ENCODE results near the gene ADAMTSL5.
A peak's percentile ranks its signal among the peaks of the same experiment; 100 is the strongest.
"Not testable (repeated sequence)": the region's sequence is repeated elsewhere in the genome, so short reads cannot be mapped to it uniquely, and the experiment has no call there.

Gene ADAMTSL5

GRCh38 chr19:1511318-1512317 is 1.2 kb downstream of the ADAMTSL5 start:
- DNase-seq, result no peak

GRCh38 chr19:1510807-1511206 is 2.0 kb downstream of the ADAMTSL5 start:
- DNase-seq, result no peak

GRCh38 chr19:1510442-1510806 is 2.4 kb downstream of the ADAMTSL5 start:
- DNase-seq, result no peak

DNA sequence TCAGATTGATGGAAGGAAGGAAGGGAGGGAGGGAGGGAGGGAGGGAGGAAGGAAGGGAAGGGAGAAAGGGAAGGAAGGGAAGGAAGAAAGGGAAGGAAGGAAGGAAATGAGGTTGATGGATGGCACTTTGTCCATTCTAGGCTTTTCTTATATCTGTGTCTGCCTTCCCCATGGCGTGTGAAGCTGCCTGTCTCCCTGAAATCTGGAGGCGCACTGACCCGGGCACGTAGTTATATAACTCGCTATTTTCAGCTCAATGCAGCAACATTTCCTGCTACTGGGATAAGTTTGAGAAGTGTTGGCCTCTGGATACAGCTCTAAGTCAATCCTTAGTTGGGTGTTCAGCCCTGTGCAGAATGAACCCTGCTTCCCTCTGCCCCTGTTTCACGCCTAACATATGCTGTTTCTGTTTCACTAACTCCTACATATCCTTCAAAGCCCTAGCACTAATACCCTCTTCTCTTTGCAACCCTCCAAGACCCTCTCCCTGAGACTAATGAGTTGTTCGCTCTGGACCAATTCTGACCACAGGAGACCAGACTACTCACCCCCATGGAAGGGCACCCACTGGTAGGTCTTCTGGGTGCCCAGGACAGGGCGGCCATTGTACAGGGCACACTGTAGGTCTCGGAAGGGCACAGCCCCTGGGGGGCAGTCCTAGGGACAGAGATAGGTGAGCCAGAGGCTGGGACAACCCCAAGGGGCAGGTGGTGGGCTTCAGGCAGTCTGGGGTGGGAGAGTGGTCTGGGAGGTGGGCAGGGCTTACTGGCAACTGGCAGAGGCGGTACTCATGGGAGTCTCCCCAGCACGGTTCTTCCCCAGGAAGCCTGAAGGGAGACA is 3.0 kb downstream of the ADAMTSL5 start:
- no peak for DNase-seq

GRCh38 chr19:1508507-1508856 is 4.3 kb downstream of the ADAMTSL5 start:
- DNase-seq, result no peak

DNA sequence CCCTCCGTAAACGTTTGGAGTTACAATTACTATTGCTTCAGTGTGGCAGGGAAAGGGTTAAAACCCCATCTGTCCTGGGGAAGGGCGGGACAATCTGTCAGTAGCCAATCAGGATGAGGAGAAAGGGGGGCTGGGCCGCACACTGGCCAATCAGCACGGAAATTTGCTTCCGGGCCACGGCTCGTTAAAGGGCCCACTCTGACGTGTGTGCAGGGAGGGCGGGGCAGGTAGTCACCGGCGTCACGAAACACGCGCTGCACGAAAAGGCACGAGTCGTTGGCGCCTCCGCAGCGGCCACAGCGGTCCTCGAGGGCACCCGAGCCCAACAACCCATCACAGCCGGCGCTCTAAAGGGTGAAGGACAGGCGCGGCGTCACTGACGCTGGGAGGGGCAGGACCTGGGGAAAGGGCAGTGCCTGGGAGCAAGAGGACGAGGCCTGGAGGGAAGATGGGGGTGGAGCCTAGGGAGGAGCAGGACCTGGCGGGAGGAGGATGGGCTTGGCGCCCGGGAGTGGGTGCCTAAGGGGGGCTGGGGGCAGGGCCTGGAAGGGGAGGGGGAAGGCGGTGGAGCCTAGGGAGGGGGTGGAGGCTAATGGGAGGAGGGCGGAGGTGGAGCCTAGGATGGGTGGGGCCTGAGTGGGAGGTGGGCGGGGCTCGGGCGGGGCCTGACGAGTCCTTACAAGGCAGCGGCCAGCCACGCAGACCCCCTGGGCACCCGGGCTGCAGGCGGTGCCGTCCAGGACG is 4.9 kb downstream of the ADAMTSL5 start:
- peak; percentile 93 for DNase-seq

DNA sequence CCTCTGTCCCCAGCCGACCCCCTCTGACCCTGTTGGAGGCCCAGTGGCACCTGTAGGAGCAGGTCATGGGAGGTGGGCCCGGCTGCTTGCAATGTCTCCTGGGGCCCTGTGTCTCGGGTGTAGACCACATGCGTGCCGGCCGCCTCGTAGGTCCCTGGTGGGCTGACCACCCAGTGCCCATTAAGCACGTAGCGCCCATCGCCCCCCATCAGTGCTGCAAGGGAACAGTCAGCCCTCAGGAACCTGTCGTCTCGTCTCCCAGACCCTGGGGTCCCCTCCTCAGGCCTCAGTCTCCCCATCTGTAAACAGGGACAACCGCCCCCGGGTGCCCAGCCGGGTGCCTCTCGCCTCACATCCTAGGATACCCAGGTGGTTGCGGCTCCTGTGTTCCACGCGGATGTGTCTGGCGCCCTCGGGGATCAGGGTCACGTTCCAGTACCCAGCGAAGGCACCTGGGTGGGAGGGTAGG is 5.6 kb downstream of the ADAMTSL5 start:
- no peak for DNase-seq

- no peak for DNase-seq
Observed at GRCh38 chr19:1505991-1506881, 6.6 kb downstream of the ADAMTSL5 start.

- no peak for DNase-seq
Observed at GRCh38 chr19:1505012-1505411, 7.8 kb downstream of the ADAMTSL5 start.

- no peak for DNase-seq
Observed at GRCh38 chr19:1503925-1504773, 8.7 kb downstream of the ADAMTSL5 start.

DNA sequence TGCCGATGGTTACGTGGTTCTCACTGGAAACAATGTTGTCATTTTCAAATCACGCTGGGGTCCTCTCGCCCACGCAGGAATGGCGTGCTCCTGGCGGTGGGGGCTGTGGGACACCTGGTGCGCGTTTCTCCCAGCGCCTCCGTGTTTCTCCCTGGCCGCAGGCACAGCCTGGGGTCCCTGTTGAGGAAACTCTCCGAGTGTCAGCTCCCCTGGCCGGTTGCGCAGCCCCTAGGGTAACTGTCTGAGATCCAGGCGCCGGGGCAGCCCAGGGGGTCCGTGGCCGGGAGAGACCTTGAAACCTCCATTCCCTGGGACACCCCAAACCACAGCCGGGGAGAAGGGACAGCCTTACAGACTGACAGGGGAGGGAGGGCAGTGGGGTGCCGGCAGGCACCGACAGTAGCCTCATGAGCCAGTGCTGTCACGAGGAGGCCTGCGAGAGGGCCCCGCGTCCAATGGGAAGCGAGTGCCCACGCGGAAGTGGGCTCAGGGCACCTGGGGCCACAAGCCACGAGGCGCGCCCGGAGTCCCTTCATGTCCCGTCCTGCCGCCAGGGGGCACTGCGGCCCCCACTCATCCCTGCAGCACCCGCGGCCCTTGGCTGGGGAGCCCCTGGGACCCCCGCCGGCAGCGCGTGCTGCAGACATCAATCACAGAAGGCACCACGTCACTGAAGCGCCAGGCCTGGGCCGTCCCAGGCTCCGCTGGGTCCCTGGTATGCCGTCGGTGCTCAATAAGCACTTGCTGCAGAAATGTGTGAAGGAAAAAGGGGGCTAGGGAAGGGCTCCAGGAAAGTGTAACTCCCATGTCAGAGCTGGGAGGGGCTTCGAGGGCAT is 9.5 kb downstream of the ADAMTSL5 start:
- DNase-seq, result peak; percentile 60 to 65

GRCh38 chr19:1502433-1503088 is 10.3 kb downstream of the ADAMTSL5 start:
- DNase-seq, result no peak

- DNase-seq, result no peak
Observed at GRCh38 chr19:1501200-1501595, 11.6 kb downstream of the ADAMTSL5 start.

DNA sequence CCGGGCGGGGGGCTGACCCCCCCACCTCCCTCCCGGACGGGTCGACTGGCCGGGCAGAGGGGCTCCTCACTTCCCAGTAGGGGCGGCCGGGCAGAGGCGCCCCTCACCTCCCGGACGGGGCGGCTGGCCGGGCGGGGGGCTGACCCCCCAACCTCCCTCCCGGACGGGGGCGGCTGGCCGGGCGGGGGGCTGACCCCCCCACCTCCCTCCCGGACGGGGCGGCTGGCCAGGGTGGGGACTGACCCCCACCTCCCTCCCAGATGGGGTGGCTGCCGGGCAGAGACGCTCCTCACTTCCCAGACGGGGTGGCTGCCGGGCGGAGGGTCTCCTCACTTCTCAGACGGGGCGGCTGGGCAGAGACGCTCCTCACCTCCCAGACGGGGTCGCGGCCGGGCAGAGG is 13.6 kb downstream of the ADAMTSL5 start:
- not testable (repeated sequence) for DNase-seq

DNA sequence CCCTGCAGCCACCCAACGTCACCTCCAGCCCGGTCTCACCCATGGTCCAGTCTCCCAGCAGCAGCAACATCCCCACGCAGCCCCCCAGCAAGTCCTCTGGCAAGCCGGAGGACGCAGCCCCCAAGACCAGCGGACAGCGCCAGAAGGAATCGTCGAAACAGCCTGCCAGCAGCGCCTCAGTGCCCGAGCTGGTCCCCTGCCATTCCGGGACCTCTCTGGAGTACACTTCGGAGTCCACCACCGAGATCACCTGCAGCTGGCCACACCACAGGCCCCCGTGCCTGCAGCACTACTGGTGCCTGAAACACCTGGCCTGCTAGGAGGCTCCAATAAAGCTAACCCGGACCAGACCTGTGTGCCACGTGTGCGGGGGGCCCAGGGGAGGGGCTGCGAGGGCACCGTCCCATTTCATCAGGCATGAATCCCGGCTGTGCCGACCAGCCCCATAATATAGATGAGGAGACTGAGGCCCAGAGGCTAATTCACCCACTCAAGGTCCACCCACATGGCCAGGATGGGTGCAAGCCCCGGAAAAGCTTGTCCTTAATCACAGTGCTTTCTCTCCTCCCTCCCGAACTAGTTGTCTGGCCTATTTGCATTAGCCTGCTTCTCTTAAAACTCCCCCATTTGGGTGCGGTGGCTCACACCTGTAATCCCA is 15.1 kb downstream of the ADAMTSL5 start:
- DNase-seq, result no peak

GRCh38 chr19:1496714-1497577 is 15.9 kb downstream of the ADAMTSL5 start:
- DNase-seq, result no peak

- DNase-seq, result no peak
Observed at GRCh38 chr19:1495799-1496713, 16.8 kb downstream of the ADAMTSL5 start.

Measured in activated CD4-positive, alpha-beta T cell treated with anti-CD3 and anti-CD28 coated beads for 4 hours (primary cell).